Measurements from ENCODE around the gene FNDC1. TPM values are rescaled to one million over a fixed set of nuclear protein-coding genes. Genes with fewer than 3 reads are reported as not detected.

Gene FNDC1
- total and polyA plus RNA-seq, 10 of the 15 experiments (the other 5 are each of a cell fraction or from before 2014, with no cell fraction given): not detected

DNA sequence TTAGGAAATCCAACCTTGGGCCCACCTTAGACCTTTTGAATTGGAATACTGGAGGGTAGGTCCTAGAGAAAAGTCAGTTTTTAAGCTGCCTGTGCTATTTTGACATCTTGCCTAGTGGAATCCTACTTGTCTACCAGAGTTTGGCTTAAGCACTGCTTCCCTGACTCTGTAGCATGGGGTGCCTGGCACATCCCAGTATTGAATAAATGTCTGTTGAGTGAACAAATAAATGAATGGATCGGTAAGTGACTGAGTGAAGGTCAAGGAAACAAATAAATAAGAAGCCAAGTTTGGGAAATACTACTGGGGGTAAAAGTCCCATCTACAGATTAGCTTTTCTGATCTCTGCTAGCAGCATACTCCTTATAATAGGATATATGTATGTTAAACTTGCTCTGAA, 140.5 kb downstream of the FNDC1 start:
- Histone ChIP-seq H3K4me3 (no peak overlapping the region), H4K20me1 (ENCODE audit: control insufficient read depth, insufficient read depth) (no peaks in the 10 kb centered on the region), H3K27ac (ENCODE audit: control insufficient read depth, insufficient read depth) (no peak overlapping the region), H3K79me2 (ENCODE audit: control insufficient read depth, insufficient read depth, low read length) (no peaks in the 10 kb centered on the region), H3K9me3 (replicated peaks; ENCODE audit: control insufficient read depth, insufficient read depth, low read length) (no peaks in the 10 kb centered on the region), H3K27me3 (replicated peaks in 1 of 2; ENCODE audit: control insufficient read depth in 2 of 2, insufficient read depth in 2 of 2, low read length in 1 of 2) (no peaks in the 10 kb centered on the region; a peak in 2 of 4 replicates), H3K4me1 (ENCODE audit: control insufficient read depth, insufficient read depth, low read length) (no peaks in the 10 kb centered on the region), H3K4me2 (ENCODE audit: control insufficient read depth, insufficient read depth) (no peak overlapping the region), H3K36me3 (ENCODE audit: control insufficient read depth in 2 of 2, insufficient read depth in 2 of 2, low read length in 1 of 2) (no peaks in the 10 kb centered on the region), H3K9ac (ENCODE audit: control insufficient read depth, insufficient read depth, low read length) (no peak overlapping the region), H2AFZ (ENCODE audit: control insufficient read depth, low read depth, low read length) (no peak overlapping the region)
- ChIA-PET SMC1A (ENCODE audit: uncharacterized antibody, unreplicated experiment) (no interaction called here), CTCF (interaction anchor here (0.6 kb wide), 1 partner anchor 212 kb away, joined by 3 read pairs; no protein-coding TSS in a partner anchor), POLR2A (no interaction called here), RAD21 (ENCODE audit: unreplicated experiment) (no interaction called here)
- TF ChIP-seq PAX8 (IDR thresholded peaks at IDR 0.05): no peak
- TF ChIP-seq SUPT20H (IDR thresholded peaks at IDR 0.05; ENCODE audit: borderline replicate concordance, control insufficient read depth, low read depth, low read length): no peak
- TF ChIP-seq, protein P1, sequence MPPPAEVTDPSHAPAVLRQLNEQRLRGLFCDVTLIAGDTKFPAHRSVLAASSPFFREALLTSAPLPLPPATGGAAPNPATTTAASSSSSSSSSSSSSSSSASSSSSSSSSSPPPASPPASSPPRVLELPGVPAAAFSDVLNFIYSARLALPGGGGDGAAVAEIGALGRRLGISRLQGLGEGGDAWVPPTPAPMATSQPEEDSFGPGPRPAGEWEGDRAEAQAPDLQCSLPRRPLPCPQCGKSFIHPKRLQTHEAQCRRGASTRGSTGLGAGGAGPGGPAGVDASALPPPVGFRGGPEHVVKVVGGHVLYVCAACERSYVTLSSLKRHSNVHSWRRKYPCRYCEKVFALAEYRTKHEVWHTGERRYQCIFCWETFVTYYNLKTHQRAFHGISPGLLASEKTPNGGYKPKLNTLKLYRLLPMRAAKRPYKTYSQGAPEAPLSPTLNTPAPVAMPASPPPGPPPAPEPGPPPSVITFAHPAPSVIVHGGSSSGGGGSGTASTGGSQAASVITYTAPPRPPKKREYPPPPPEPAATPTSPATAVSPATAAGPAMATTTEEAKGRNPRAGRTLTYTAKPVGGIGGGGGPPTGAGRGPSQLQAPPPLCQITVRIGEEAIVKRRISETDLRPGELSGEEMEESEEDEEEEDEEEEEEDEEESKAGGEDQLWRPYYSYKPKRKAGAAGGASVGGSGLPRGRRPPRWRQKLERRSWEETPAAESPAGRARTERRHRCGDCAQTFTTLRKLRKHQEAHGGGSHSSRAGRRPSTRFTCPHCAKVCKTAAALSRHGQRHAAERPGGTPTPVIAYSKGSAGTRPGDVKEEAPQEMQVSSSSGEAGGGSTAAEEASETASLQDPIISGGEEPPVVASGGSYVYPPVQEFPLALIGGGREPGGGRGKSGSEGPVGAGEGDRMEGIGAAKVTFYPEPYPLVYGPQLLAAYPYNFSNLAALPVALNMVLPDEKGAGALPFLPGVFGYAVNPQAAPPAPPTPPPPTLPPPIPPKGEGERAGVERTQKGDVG (CRISPR knock-in tag; IDR thresholded peaks at IDR 0.05): no peak
- no peak for TF ChIP-seq SREBF2 (IDR thresholded peaks at IDR 0.05; ENCODE audit: low read length)
- TF ChIP-seq RELA (IDR thresholded peaks at IDR 0.05; ENCODE audit: borderline replicate concordance, partially characterized antibody): no peak
- TF ChIP-seq KLF5 (IDR thresholded peaks at IDR 0.05; ENCODE audit: partially characterized antibody): no peak
- no peak for TF ChIP-seq TCF12 (IDR thresholded peaks at IDR 0.05; ENCODE audit: low read depth, low read length)
- no peak for TF ChIP-seq MYC (IDR thresholded peaks at IDR 0.05; ENCODE audit: insufficient read depth, insufficient read length, insufficient replicate concordance, low read length, severe bottlenecking)
- TF ChIP-seq CBFB (IDR thresholded peaks at IDR 0.05; ENCODE audit: low read depth): no peak
- 0% methylated on average over 1 of the region's 1 CpG for WGBS (ENCODE audit: insufficient coverage, insufficient replicate concordance, low lambda C conversion rate, missing lambda C conversion rate)
- in situ Hi-C loops (cut with MboI) (no loop called here), intact Hi-C loops (cut with micrococcal nuclease; ENCODE audit: unreplicated experiment) (no loop called here)
- FAIRE-seq (no peak), ATAC-seq (no peak), DNase-seq (ENCODE audit: low read depth, low spot score) (no peak)
- BruUV-seq (replicated peaks): no TSS peak
